ENCODE results near the gene AHDC1. TPM values are rescaled to one million over a fixed set of nuclear protein-coding genes. Genes with fewer than 3 reads are reported as not detected.

AHDC1 gene
- total RNA-seq, 1 donor from 2014 or later = 40.1 TPM

GRCh38 chr1:27557596-27558340 lies 46.2 kb downstream of the AHDC1 start:
- intact Hi-C loops (cut with micrococcal nuclease) = no loop called here
- Histone ChIP-seq H3K4me3 (peak overlapping the region; percentile 50), H3K27me3 (ENCODE audit: low read depth) (no peaks in the 10 kb centered on the region), H3K27ac (replicated peaks) (peak overlapping the region; percentile 97), H3K9me3 (replicated peaks) (no peaks in the 10 kb centered on the region), H3K36me3 (peaks cover 28% of the 10 kb centered on the region), H3K4me1 (peaks cover 94% of the 10 kb centered on the region)
- peak; percentile 24 for DNase-seq
- TF ChIP-seq, protein P1, sequence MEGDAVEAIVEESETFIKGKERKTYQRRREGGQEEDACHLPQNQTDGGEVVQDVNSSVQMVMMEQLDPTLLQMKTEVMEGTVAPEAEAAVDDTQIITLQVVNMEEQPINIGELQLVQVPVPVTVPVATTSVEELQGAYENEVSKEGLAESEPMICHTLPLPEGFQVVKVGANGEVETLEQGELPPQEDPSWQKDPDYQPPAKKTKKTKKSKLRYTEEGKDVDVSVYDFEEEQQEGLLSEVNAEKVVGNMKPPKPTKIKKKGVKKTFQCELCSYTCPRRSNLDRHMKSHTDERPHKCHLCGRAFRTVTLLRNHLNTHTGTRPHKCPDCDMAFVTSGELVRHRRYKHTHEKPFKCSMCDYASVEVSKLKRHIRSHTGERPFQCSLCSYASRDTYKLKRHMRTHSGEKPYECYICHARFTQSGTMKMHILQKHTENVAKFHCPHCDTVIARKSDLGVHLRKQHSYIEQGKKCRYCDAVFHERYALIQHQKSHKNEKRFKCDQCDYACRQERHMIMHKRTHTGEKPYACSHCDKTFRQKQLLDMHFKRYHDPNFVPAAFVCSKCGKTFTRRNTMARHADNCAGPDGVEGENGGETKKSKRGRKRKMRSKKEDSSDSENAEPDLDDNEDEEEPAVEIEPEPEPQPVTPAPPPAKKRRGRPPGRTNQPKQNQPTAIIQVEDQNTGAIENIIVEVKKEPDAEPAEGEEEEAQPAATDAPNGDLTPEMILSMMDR (IDR thresholded peaks at IDR 0.05; ENCODE audit: borderline replicate concordance) = no peak

GRCh38 chr1:27556781-27557595 lies 47.0 kb downstream of the AHDC1 start:
- Histone ChIP-seq H3K9me3 (replicated peaks) (no peaks in the 10 kb centered on the region), H3K4me3 (peak overlapping the region; percentile 50), H3K27me3 (ENCODE audit: low read depth) (no peaks in the 10 kb centered on the region), H3K36me3 (peaks cover 36% of the 10 kb centered on the region), H3K4me1 (peaks cover 86% of the 10 kb centered on the region), H3K27ac (replicated peaks) (peak overlapping the region; percentile 97)
- TF ChIP-seq, protein P1 (IDR thresholded peaks at IDR 0.05; ENCODE audit: borderline replicate concordance) = peak; percentile 96
- intact Hi-C loops (cut with micrococcal nuclease) = no loop called here
- peak; percentile 94 for DNase-seq

DNA sequence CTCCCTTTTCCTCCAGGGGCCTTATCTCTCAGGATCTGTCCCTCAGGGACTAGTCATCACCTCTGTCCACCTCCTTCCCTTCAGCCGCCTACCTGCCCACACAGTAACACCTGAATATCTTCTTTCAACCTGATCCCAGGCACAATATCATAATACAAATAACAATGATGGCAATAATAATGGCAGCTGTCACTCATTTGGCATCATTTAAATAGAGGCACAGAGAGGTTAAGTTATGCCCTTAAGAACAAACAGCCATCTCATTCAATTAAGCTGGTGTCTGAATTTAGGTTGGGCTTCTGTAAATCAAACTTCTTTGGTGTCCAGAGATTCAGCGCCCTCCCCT lies 47.5 kb downstream of the AHDC1 start:
- no peak for DNase-seq
- Histone ChIP-seq H3K36me3 (peaks cover 41% of the 10 kb centered on the region), H3K9me3 (replicated peaks) (no peaks in the 10 kb centered on the region), H3K4me3 (peak overlapping the region; percentile 50), H3K4me1 (peaks cover 80% of the 10 kb centered on the region), H3K27ac (replicated peaks) (peak overlapping the region; percentile 97), H3K27me3 (ENCODE audit: low read depth) (no peaks in the 10 kb centered on the region)
- TF ChIP-seq, protein P1 (IDR thresholded peaks at IDR 0.05; ENCODE audit: borderline replicate concordance) = no peak
- intact Hi-C loops (cut with micrococcal nuclease) = no loop called here

DNA sequence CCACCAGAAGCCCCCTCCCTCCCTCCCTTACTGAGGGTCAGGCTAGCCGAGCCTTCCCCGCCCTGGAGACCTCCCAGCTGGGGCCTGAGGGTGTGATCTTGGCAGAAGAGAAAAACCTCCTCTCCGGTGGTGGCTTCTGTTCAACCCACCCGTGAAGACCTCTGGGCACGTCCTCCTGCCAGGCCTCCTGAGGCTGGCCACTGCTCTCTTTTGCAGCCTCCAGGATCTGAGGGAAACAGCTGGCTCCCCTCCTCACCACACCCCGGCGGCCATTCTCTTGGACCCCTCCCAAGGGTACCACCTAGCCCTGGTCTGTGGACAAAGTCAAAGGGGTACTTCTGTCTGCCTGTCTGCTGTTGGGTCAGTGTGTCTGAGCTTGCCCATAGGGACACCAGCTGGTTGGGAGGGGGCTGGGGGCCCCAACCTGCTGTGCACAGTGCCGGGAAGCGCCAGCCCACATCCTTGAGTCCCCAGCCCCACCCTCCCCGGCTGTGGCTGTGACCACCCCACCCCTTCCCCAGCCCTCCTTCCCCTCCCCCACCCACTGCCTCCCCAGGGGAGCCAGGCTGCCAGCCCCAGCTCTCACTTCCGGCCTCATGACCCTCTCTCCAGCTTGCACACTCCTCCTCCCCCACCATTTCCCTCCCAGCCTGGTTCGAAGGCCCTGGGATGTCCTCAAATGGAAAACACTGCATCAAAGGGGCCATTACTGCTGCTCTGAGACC lies 48.1 kb downstream of the AHDC1 start:
- Histone ChIP-seq H3K9me3 (replicated peaks) (no peaks in the 10 kb centered on the region), H3K36me3 (peaks cover 47% of the 10 kb centered on the region), H3K27me3 (ENCODE audit: low read depth) (no peaks in the 10 kb centered on the region), H3K4me3 (peak overlapping the region; percentile 50), H3K4me1 (peaks cover 75% of the 10 kb centered on the region), H3K27ac (replicated peaks) (peak overlapping the region; percentile 97)
- intact Hi-C loops (cut with micrococcal nuclease) = no loop called here
- DNase-seq = peak; percentile 75
- TF ChIP-seq, protein P1 (IDR thresholded peaks at IDR 0.05; ENCODE audit: borderline replicate concordance) = no peak

Measured in left ventricle myocardium inferior (tissue), 1 donor.